CD4-positive, alpha-beta T cell treated with Interleukin-4 for 1 hour (primary cell): ENCODE measurements around the gene DYRK2.

ENCODE experiments used
- DNase-seq, 2 donors: peaks; one replicate each; pipeline ENCODE4 v3.0.0-alpha.2; 2020 to 2022

Gene DYRK2

DNA sequence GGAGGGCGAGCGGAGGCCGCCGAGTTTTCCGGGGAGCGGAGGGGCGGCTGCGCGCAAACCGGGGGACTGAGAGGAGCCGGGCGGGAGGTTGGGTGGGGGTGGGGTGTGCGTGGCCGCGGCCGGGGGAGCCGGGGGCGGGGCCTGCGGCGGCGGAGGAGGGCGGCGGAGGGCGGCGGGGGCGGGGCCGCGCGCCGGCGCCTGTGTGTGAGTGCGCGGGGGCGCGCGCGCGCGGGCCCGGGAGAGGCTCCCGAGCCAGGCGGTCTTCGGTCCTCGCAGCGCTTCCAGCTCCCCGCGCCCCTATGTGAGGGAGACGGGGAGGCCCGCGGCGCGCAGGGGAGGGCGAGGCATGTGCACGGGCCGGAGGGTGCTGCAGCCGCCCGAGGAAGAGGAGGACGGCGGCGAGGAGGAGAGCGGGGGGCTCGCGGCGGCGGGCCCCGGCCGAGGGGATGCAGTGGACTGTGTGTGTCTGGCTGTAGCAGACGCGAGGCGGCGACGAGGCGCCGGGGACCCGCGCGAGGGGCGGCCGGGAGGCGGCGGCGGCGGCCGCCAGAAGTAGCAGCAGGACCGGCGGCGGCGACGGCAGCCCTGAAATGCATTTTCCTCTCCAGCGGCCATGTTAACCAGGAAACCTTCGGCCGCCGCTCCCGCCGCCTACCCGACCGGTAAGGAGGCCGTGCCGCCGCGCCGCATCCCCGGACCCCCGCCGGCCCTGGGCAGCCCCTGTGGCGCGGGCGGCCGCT is at the start of gene DYRK2:
DYRK2 (plus strand) TSS at position 225 of the 740 bp plus-strand sequence; CDS start at position 614, 389 bp downstream.
- peak; percentile 80 for DNase-seq

DNA sequence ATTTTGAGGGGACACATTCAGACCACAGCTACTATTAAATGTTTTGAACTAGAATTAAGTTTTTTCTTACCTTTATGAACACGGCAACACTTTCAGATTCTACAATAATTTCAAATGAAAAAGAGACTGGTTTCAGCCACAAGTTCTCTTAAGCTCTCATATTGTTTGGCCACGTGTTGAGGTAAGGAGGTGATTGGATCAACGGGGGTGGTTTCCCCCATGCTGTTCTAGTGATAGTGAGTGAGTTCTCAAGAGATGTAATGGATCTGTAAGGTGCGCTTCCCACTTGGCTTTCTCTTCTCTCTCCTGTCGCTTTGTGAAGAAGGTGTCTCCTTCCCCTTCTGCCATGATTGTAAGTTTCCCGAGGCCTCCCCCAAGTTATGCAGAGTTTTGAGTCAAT is 48.9 kb upstream of the DYRK2 start:
- DNase-seq: no peak

GRCh38 chr12:67601126-67601525 is 47.4 kb upstream of the DYRK2 start:
- DNase-seq: no peak

GRCh38 chr12:67609226-67609870 is 39.2 kb upstream of the DYRK2 start:
- no peak for DNase-seq

GRCh38 chr12:67613040-67613439 is 35.5 kb upstream of the DYRK2 start:
- DNase-seq: no peak

- no peak for DNase-seq
Observed at GRCh38 chr12:67617629-67618028, 30.9 kb upstream of the DYRK2 start.

DNA sequence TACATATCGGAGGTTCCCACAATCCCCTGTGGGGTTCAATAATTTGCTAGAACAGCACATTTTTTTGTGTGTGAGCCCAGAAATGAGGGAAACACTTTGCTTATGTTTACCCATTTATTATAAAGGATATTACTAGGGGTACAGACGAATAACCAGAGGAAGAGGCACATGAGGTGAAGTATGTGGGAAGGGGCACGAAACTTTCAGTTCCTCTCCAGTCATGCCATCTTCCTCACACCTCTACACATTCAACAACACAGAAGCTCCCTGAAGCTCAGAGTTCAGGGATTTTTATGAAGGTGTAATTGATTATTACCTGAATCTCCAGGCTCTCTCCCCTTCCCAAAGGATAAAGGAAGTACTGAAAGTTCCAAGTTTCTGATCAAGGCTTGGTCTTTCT is 30.2 kb upstream of the DYRK2 start:
- DNase-seq: no peak

DNA sequence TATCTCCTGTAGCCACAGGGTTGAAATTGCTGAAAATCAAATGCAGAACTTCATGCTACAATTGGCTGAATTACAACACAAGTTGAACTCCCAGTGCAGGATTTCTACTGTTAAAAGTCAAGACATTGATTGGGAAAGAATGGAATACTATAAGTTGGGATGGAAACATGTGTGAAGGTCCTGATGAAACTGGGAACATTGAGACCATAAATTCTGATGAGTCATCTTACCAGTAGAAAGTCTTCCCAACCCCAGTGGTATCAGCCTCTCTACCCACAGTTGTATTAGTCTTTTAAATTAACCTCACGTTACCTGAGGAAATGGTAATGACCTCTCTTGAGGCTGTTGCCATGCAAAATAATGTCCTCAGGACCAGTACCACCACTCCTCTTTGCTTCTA is 27.4 kb upstream of the DYRK2 start:
- no peak for DNase-seq

GRCh38 chr12:67621926-67622325 is 26.6 kb upstream of the DYRK2 start:
- DNase-seq: no peak

GRCh38 chr12:67623259-67623658 is 25.3 kb upstream of the DYRK2 start:
- no peak for DNase-seq

GRCh38 chr12:67624355-67624754 is 24.2 kb upstream of the DYRK2 start:
- DNase-seq: no peak

- DNase-seq: no peak
Observed at GRCh38 chr12:67625004-67625403, 23.5 kb upstream of the DYRK2 start.

- no peak for DNase-seq
Observed at GRCh38 chr12:67626156-67626555, 22.4 kb upstream of the DYRK2 start.

- peak; percentile 90 for DNase-seq
Observed at GRCh38 chr12:67630373-67631088, 18.0 kb upstream of the DYRK2 start.

DNA sequence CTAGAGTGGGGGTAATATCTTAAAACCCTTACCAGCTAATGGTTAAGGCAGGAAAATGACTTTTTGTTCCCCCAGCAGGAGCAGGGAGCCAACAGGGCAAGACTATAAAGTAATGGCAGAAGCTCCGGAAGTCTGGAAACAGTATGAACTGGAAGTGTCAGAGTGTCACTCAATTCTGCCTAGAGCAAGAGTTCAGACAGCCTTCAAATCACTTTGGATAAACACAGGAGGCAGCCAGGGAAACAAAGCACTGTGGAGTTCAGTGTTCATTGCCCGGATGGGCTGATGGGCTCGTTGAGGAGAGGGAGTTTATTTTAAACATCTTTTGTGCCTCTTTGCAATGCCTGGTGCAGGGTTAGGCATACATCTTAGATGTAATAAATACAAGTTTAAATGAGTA is 16.5 kb upstream of the DYRK2 start:
- no peak for DNase-seq

DNA sequence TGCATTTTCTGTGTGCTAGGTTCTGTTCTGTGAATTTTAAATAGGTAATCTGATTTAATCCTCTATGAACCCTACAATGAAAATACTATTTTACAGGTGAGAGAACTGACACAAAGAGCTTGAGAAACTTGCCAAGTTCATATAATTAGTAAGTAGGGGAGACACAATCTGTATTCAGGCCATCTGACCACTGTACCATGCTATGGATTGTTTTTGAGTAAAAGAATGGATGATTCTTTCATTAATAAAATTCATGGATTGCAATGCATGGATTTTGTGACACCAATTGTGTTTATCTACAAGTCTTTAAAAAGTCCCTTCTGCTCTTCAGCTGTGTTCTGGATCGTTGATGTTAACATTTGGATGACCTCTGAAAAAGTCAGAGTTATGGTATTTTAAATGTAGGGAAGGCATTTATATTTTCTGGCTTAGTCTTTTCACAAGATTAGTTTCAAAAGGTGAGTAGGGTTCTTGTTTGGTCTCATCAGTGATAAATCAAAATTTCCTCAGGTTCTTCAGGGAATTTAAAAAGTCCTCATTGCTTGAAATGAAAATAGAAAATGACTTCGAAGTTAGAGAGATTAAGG is 15.4 kb upstream of the DYRK2 start:
- DNase-seq: no peak

- no peak for DNase-seq
Observed at GRCh38 chr12:67633708-67634107, 14.8 kb upstream of the DYRK2 start.

DNA sequence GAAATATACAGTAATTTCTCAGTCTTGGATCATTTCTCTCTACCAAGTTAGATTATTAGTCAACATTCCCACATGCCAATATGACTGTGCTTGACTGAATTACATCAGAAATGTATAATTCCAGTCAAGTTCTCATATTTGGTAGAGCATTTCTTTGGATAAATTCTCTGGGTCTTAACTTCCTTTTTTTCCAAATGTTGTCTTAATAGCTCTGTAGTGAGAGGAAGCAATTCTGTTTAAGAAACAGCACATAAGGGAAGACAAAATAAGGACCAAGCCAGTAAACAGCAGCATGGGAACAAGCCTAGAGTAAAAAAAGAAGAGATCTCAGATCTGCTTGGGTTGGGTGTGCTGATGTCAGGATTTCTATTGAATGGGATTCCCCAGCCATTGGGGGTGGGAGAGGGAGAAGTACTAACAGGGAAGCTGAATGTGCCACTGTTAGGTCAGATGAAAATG is 14.2 kb upstream of the DYRK2 start:
- DNase-seq: no peak

GRCh38 chr12:67637718-67638117 is 10.8 kb upstream of the DYRK2 start:
- DNase-seq: no peak

DNA sequence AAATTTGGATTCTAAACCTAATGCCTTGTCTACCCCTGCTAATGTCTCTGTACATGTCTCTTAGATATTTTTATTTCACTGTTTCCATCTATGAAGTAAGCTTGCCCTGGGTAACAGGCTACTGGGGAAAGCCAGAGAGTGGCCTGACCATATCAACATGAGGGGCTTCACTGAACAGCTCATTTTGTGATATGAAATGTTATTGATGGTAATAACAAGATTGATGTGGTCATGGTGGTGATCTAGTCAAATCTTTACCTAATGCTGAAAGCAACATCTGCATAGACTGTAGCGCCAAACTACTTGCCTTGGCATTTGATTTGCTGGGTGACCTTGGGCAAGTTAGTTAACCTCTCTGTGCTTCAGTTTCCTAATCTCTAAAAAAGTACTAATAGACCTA is 9.9 kb upstream of the DYRK2 start:
- DNase-seq: no peak

GRCh38 chr12:67640863-67641262 is 7.7 kb upstream of the DYRK2 start:
- DNase-seq: no peak

- no peak for DNase-seq
Observed at GRCh38 chr12:67645126-67645525, 3.4 kb upstream of the DYRK2 start.

GRCh38 chr12:67645601-67646000 is 2.9 kb upstream of the DYRK2 start:
- DNase-seq: no peak

- DNase-seq: no peak
Observed at GRCh38 chr12:67646775-67647174, 1.8 kb upstream of the DYRK2 start.
